Spleen (tissue), 11 donors: Measurements from ENCODE around the gene TTN. TPM values are rescaled to one million over a fixed set of nuclear protein-coding genes. Genes with fewer than 3 reads are reported as not detected.
A peak's percentile ranks its signal among the peaks of the same experiment; 100 is the strongest.
"Not testable (repeated sequence)": the region's sequence is repeated elsewhere in the genome, so short reads cannot be mapped to it uniquely, and the experiment has no call there.

Source experiments
- DNase-seq: peaks from one replicate; pipeline ENCODE4 v3.0.0-alpha.2; 2020
- H3K27ac ChIP-seq, 8 donors: fragments of 200-600 bp; sonication (generic) in 7 of 8; 1 replicate in 4 of 8; 2 replicates in 4 of 8; pipeline versions ENCODE4 v1.5.0 to v1.8.0; 2016 to 2021; ENCODE audit warnings: inconsistent platforms in 4 of 8, mild to moderate bottlenecking in 4 of 8, moderate library complexity in 1 of 8
- H3K27me3 ChIP-seq, 7 donors: fragments of 200-600 bp; sonication (generic) in 6 of 7; replicated peaks in 1 of 7; 1 replicate in 4 of 7; 2 replicates in 3 of 7; pipeline versions ENCODE4 v1.5.0 to v1.8.0; 2016 to 2021; ENCODE audit warnings: inconsistent platforms in 3 of 7, mild to moderate bottlenecking in 1 of 7
- H3K36me3 ChIP-seq, 6 donors: fragments of 200-600 bp; sonication (generic) in 5 of 6; 1 replicate in 4 of 6; 2 replicates in 2 of 6; pipeline versions ENCODE4 v1.5.0 to v1.8.0; 2016 to 2021; ENCODE audit warnings: inconsistent platforms in 2 of 6
- H3K4me1 ChIP-seq, 6 donors: fragments of 200-600 bp; sonication (generic) in 5 of 6; 1 replicate in 3 of 6; 2 replicates in 3 of 6; pipeline versions ENCODE4 v1.5.0 to v1.8.0; 2016 to 2021; ENCODE audit warnings: inconsistent platforms in 3 of 6
- H3K4me3 ChIP-seq, 8 donors: fragments of 200-600 bp; sonication (generic) in 7 of 8; 1 replicate in 4 of 8; 2 replicates in 4 of 8; pipeline versions ENCODE4 v1.5.0 to v1.8.0; 2016 to 2021; ENCODE audit warnings: inconsistent platforms in 4 of 8, mild to moderate bottlenecking in 4 of 8, moderate library complexity in 2 of 8
- H3K9me3 ChIP-seq, 8 donors: fragments of 200-600 bp; sonication (generic) in 7 of 8; 1 replicate in 4 of 8; 2 replicates in 4 of 8; pipeline versions ENCODE4 v1.5.0 to v1.8.0; 2016 to 2021; ENCODE audit warnings: inconsistent platforms in 4 of 8
- CTCF ChIP-seq, 11 experiments: fragments of 200-600 bp in 7 of 11; fragments of 450-650 bp in 4 of 11; sonication (generic) in 4 of 11; IDR thresholded peaks in 8 of 11; conservative IDR thresholded peaks in 3 of 11; 1 replicate in 7 of 11; 2 replicates in 4 of 11; pipeline versions ENCODE4 v1.4.0 to v1.8.0; 2016 to 2021; ENCODE audit warnings: antibody characterized with exemption in 11 of 11, inconsistent platforms in 4 of 11, mild to moderate bottlenecking in 1 of 11
- POLR2A ChIP-seq, 3 donors: fragments of 450-650 bp; IDR thresholded peaks; one replicate each; pipeline ENCODE4 v1.5.1; 2017; ENCODE audit warnings: antibody characterized with exemption in 3 of 3, mild to moderate bottlenecking in 1 of 3
- POLR2AphosphoS5 ChIP-seq, 3 donors: sonication (generic); formaldehyde crosslinking; IDR thresholded peaks; one replicate each; pipeline ENCODE4 v1.5.1; 2017; ENCODE audit warnings: antibody characterized with exemption in 3 of 3
- whole genome bisulfite sequencing, 5 donors: extraction: QIAGEN DNeasy Blood & Tissue Kit in 3 of 5; methylation state at CpG; one replicate each; pipeline versions ENCODE4 v1.1.5 to v1.1.7; 2013 to 2018; 5-methylcytosine and 5-hydroxymethylcytosine counted together
- intact Hi-C: fragments of 100-400 bp; cut with DNase I; formaldehyde crosslinking; loops from one replicate; pipeline ENCODE4 v1.15.0; 2023; ENCODE audit warnings: low total_unique reads
- polyA plus RNA-seq, 3 donors: library from polyadenylated mRNA; stranded (reverse); fragments of 200-250 nt; gene quantifications; one replicate each; pipeline ENCODE4 v1.2.1, GENCODE V29; 2013
- total RNA-seq, 7 donors: library from RNA; depleted of rRNA in 3 of 7; stranded (reverse); fragments of >200 nt in 3 of 7; fragmentation: NEBNext Ultra II Directional in 4 of 7; extraction: Animal tissue kit (Norgen Biotek cat#: 25700) in 4 of 7; gene quantifications; one replicate each; pipeline versions ENCODE4 v1.1.0 to v1.2.1, GENCODE V29; 2016 to 2021
- donor health status: healthy with polysubstance abuse.
- donor health status: DM: no; HTN: no; CAD: no; lungs with moderate emphysema.
- donor health status: DM: no; HTN: no; CAD: no.
- donor health status: Bipolar disorder and iron deficiency.
- donor health status: healthy.
- donor health status: DM: no; HTN: no; CAD: no.
- donor health status: DM: yes; HTN: yes; CAD: no.

Gene TTN
- total and polyA plus RNA-seq, 10 donors: 0.23 to 28.5 (median 19.6) TPM

GRCh38 chr2:178528647-178529046 lies 278.6 kb downstream of the TTN start:
- intact Hi-C loops: no loop called here
- Histone ChIP-seq H3K27me3 (no peaks in the 10 kb centered on the region), H3K9me3 (no peaks in the 10 kb centered on the region), H3K27ac (peak overlapping the region in 3 of 8 donors; percentile 84 to 89 (median 84)), H3K36me3 (peaks cover 0 to 39% (median 14%) of the 10 kb centered on the region in 6 donors), H3K4me3 (no peak overlapping the region), H3K4me1 (peaks cover 6 to 74% (median 22%) of the 10 kb centered on the region in 6 donors)
- no peak for DNase-seq
- no peak for TF ChIP-seq CTCF (IDR thresholded peaks at IDR 0.05 in 8 of 11, conservative IDR thresholded peaks at IDR 0.05 in 3 of 11)
- no peak for TF ChIP-seq POLR2A (IDR thresholded peaks at IDR 0.05)
- no peak for TF ChIP-seq POLR2AphosphoS5 (IDR thresholded peaks at IDR 0.05)
- 86 to 95% (median 89%) methylated on average over 5 of the region's 5 CpGs for WGBS, 5 donors

- Histone ChIP-seq H3K27ac (peak overlapping the region in 2 of 8 donors; percentile 6 to 89), H3K36me3 (peaks cover 0 to 28% (median 9%) of the 10 kb centered on the region in 6 donors), H3K9me3 (no peaks in the 10 kb centered on the region), H3K4me1 (peaks cover 6 to 79% (median 23%) of the 10 kb centered on the region in 6 donors), H3K4me3 (no peak overlapping the region), H3K27me3 (no peaks in the 10 kb centered on the region)
- intact Hi-C loops: no loop called here
- TF ChIP-seq POLR2AphosphoS5 (IDR thresholded peaks at IDR 0.05) (no peak), CTCF (IDR thresholded peaks at IDR 0.05 in 8 of 11, conservative IDR thresholded peaks at IDR 0.05 in 3 of 11) (no peak), POLR2A (IDR thresholded peaks at IDR 0.05) (no peak)
- no peak for DNase-seq
- WGBS, 5 donors: 63 to 82% (median 80%) methylated on average over 2 of the region's 2 CpGs
Measured at GRCh38 chr2:178527592-178527991, 279.6 kb downstream of the TTN start.

GRCh38 chr2:178526256-178526655 lies 281.0 kb downstream of the TTN start:
- H3K36me3 ChIP-seq: peaks cover 0 to 15% (median under 1%) of the 10 kb centered on the region in 6 donors
- no peaks in the 10 kb centered on the region for H3K9me3 ChIP-seq
- H3K27ac ChIP-seq: no peak overlapping the region
- H3K4me3 ChIP-seq: no peak overlapping the region
- TF ChIP-seq CTCF (IDR thresholded peaks at IDR 0.05 in 8 of 11, conservative IDR thresholded peaks at IDR 0.05 in 3 of 11) (no peak), POLR2A (IDR thresholded peaks at IDR 0.05) (no peak), POLR2AphosphoS5 (IDR thresholded peaks at IDR 0.05) (no peak)
- 86 to 98% (median 92%) methylated on average over 4 of the region's 4 CpGs for WGBS, 5 donors
- no peaks in the 10 kb centered on the region for H3K27me3 ChIP-seq
- H3K4me1 ChIP-seq: peaks cover 6 to 67% (median 23%) of the 10 kb centered on the region in 6 donors
- intact Hi-C loops: no loop called here
- no peak for DNase-seq

- WGBS, 5 donors: 68 to 88% (median 73%) methylated on average over 1 of the region's 1 CpG
- Histone ChIP-seq H3K36me3 (peaks cover 0 to 12% (median 0%) of the 10 kb centered on the region in 6 donors), H3K4me1 (peaks cover 6 to 59% (median 23%) of the 10 kb centered on the region in 6 donors)
- H3K4me3 ChIP-seq, H3K27me3 ChIP-seq, H3K27ac ChIP-seq, DNase-seq, intact Hi-C loops, H3K9me3 ChIP-seq: not testable (repeated sequence)
Measured at GRCh38 chr2:178525460-178525859, 281.8 kb downstream of the TTN start.

GRCh38 chr2:178525010-178525409 lies 282.2 kb downstream of the TTN start:
- intact Hi-C loops, H3K9me3 ChIP-seq, H3K4me3 ChIP-seq, DNase-seq, H3K27ac ChIP-seq, H3K27me3 ChIP-seq: not testable (repeated sequence)
- WGBS, 5 donors: 81 to 100% (median 91%) methylated on average over 3 to 5 of the region's 5 CpGs
- H3K36me3 ChIP-seq: peaks cover 0 to 12% (median 0%) of the 10 kb centered on the region in 6 donors
- peaks cover 6 to 55% (median 23%) of the 10 kb centered on the region in 6 donors for H3K4me1 ChIP-seq
